ENCODE measurements around the gene GON4L. TPM values are rescaled to one million over a fixed set of nuclear protein-coding genes. Genes with fewer than 3 reads are reported as not detected.

GON4L gene
- total and polyA plus RNA-seq, 2 of the 4 experiments (the other 2 are of a cell fraction) = 21.2 to 30.3 TPM

GRCh38 chr1:155888481-155888880, 31.5 kb upstream of the GON4L start:
- Histone ChIP-seq H3K27me3 (ENCODE audit: control insufficient read depth, insufficient read depth, low read length) (no peaks in the 10 kb centered on the region), H2BK120ac (ENCODE audit: low read depth, low read length) (no peak overlapping the region), H3K4me2 (ENCODE audit: low read depth, low read length) (no peak overlapping the region), H3K9me3 (ENCODE audit: control insufficient read depth, insufficient read depth, low read length) (no peaks in the 10 kb centered on the region), H3K56ac (ENCODE audit: extremely low read depth, insufficient read depth, low read length) (no peak overlapping the region), H4K91ac (ENCODE audit: insufficient read depth, low read depth, low read length) (no peak overlapping the region), H4K5ac (ENCODE audit: low read depth, low read length) (no peak overlapping the region), H3K9ac (ENCODE audit: low read depth, low read length) (no peak overlapping the region), H3K23ac (ENCODE audit: low read depth, low read length) (no peak overlapping the region), H3K4me3 (ENCODE audit: insufficient read depth, low read depth, low read length) (no peak overlapping the region), H3K18ac (ENCODE audit: low read depth, low read length) (no peak overlapping the region), H3K14ac (replicated peaks; ENCODE audit: low read depth, low read length) (no peak overlapping the region), H3K79me1 (ENCODE audit: low read depth in 1 of 2, low read length in 2 of 2) (peaks cover 0 to 9% of the 10 kb centered on the region in 2 experiments; a peak in 2 of 4 replicates), H3K36me3 (ENCODE audit: control insufficient read depth, insufficient read depth, low read length) (no peaks in the 10 kb centered on the region), H2BK15ac (ENCODE audit: low read depth, low read length) (no peak overlapping the region), H4K8ac (ENCODE audit: low read depth in 2 of 2, low read length in 2 of 2) (no peak overlapping the region), H2AK5ac (ENCODE audit: low read depth, low read length) (no peak overlapping the region), H2BK20ac (ENCODE audit: low read depth, low read length) (no peak overlapping the region), H3K9me1 (ENCODE audit: insufficient read depth, low read length) (peaks cover 6% of the 10 kb centered on the region), H2AK9ac (replicated peaks; ENCODE audit: low read depth, low read length, poor library complexity) (no peak overlapping the region), H3K27ac (ENCODE audit: insufficient read depth, low read length) (peak overlapping the region; percentile 68; the same call in 1 of the 2 replicates), H3K4ac (ENCODE audit: low read depth, low read length) (no peak overlapping the region), H2BK5ac (ENCODE audit: low read depth, low read length, poor library complexity, severe bottlenecking) (peak overlapping the region; percentile 60), H3K4me1 (ENCODE audit: control insufficient read depth, insufficient read depth, low read length) (peaks cover 25% of the 10 kb centered on the region), H4K20me1 (ENCODE audit: insufficient read depth, low read length) (no peaks in the 10 kb centered on the region; the same call in 1 of the 2 replicates), H2AFZ (replicated peaks; ENCODE audit: low read length, poor library complexity) (no peak overlapping the region)
- dilution Hi-C loops (cut with HindIII; ENCODE audit: low sequenced_read_pairs, unreplicated experiment) = no loop called here
- ATAC-seq (ENCODE audit: low read depth) (peak; percentile 32), DNase-seq (peak; percentile 55)
- ChIA-PET POLR2A (ENCODE audit: unreplicated experiment) (no interaction called here), CTCF (no interaction called here)
- no TSS peak for BruUV-seq (replicated peaks)
- TF ChIP-seq BHLHE40 (IDR thresholded peaks at IDR 0.05; ENCODE audit: low read depth, low read length) = no peak
- no peak for TF ChIP-seq SMC3 (IDR thresholded peaks at IDR 0.05; ENCODE audit: low read depth, low read length)
- no peak for TF ChIP-seq RAD21 (IDR thresholded peaks at IDR 0.05; ENCODE audit: low read length)
- no peak for TF ChIP-seq NFE2L2 (IDR thresholded peaks at IDR 0.05; ENCODE audit: low read depth, low read length)
- no peak for TF ChIP-seq POLR2A (IDR thresholded peaks at IDR 0.05; ENCODE audit: low read depth, low read length)
- no peak for TF ChIP-seq USF2 (IDR thresholded peaks at IDR 0.05; ENCODE audit: low read depth, low read length)
- TF ChIP-seq FOS (IDR thresholded peaks at IDR 0.05; ENCODE audit: low read depth, low read length) = no peak
- no peak for TF ChIP-seq MAZ (IDR thresholded peaks at IDR 0.05; ENCODE audit: borderline replicate concordance, low read depth, low read length)
- no peak for TF ChIP-seq CHD1 (IDR thresholded peaks at IDR 0.05; ENCODE audit: low read depth, low read length)
- no peak for TF ChIP-seq CTCF (conservative IDR thresholded peaks at IDR 0.05; ENCODE audit: low read depth, low read length)
- no peak for TF ChIP-seq RCOR1 (IDR thresholded peaks at IDR 0.05; ENCODE audit: insufficient replicate concordance, low read length)
- no peak for TF ChIP-seq MXI1 (IDR thresholded peaks at IDR 0.05; ENCODE audit: borderline replicate concordance, low read depth, low read length)
- TF ChIP-seq RFX5 (IDR thresholded peaks at IDR 0.05; ENCODE audit: low read depth, low read length) = no peak
- no peak for TF ChIP-seq MAFK (IDR thresholded peaks at IDR 0.05; ENCODE audit: low read depth, low read length)
- intact Hi-C loops (cut with micrococcal nuclease) = no loop called here
- no CpG with 5 or more reads among the region's 5 CpGs for WGBS, 2 experiments (ENCODE audit: extremely low coverage in 2 of 2, insufficient read length in 1 of 2)
- in situ Hi-C loops (cut with MboI; ENCODE audit: low sequenced_read_pairs) = no loop called here

All from IMR-90 (cell line).